T-helper 1 cell treated with Interleukin-12 subunit alpha and Interleukin-12 subunit beta and Interleukin-4 antibody, amounts not matched to agents 30 μg/mL and 1 μg/mL, for 36 hours (primary cell): Measurements from ENCODE around the gene MIGA2.
"Not testable (repeated sequence)": the region's sequence is repeated elsewhere in the genome, so short reads cannot be mapped to it uniquely, and the experiment has no call there.

Experiments
- H3K27ac Mint-ChIP-seq: one replicate; pipeline ENCODE4 v1.8.0; 2021; ENCODE audit warnings: mild to moderate bottlenecking, mixed read lengths
- H3K27me3 Mint-ChIP-seq: one replicate; pipeline ENCODE4 v1.8.0; 2021; ENCODE audit warnings: low read depth, mixed read lengths
- H3K36me3 Mint-ChIP-seq: one replicate; pipeline ENCODE4 v1.8.0; 2021; ENCODE audit warnings: low read depth, mixed read lengths
- H3K4me1 Mint-ChIP-seq: one replicate; pipeline ENCODE4 v1.8.0; 2021; ENCODE audit warnings: low read depth, mixed read lengths
- H3K4me3 Mint-ChIP-seq: one replicate; pipeline ENCODE4 v1.8.0; 2021; ENCODE audit warnings: mild to moderate bottlenecking, moderate library complexity, mixed read lengths
- H3K9me3 Mint-ChIP-seq: one replicate; pipeline ENCODE4 v1.8.0; 2021; ENCODE audit warnings: mixed read lengths

The MIGA2 gene

DNA sequence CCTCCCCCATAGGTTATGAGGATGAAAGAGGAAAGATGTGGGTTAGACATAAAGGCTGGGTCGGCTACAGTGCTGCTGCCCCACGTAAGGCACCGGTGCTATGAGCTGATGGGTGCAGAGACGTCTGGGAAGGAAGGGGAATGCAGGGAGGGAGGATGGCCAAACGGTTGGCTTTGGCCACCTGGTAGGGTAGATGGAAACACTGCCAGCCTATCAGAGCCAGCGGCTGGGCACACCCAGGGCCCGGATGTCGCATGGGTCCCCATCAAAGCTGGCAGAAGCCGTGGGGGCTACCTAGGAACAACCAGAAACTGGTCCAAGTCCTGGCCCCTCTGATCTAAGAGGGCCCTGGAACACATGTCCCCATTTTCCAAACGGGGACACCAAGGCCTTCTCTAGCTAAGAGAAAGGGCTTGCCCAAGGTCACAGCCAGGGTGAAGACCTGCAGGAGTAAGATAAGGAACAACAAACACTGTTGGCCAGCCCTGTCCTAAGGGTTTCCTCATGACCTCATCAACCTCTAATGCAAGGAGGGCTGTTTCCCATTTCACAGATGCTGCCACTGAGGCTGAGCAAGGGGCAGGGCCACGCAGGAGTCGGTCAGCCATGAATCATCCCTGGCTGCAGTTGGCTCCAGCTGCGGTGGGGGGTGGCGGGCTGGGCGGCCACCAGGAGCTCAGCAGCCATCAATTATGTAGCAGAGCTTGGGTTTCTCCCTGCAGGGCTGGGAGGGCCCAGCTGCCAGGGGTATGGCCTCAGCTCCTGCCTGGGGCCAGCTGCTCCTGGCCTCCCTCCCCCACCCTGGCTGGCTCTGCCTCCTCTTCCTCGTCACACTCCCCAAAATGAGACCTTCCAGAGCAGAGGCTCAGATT, 13.2 kb upstream of the MIGA2 start:
- peaks cover 32% of the 10 kb centered on the region for H3K4me1 Mint-ChIP-seq
- peaks cover 4% of the 10 kb centered on the region for H3K36me3 Mint-ChIP-seq
- no peaks in the 10 kb centered on the region for H3K9me3 Mint-ChIP-seq
- H3K4me3 Mint-ChIP-seq: no peak overlapping the region
- H3K27ac Mint-ChIP-seq: no peak overlapping the region
- no peaks in the 10 kb centered on the region for H3K27me3 Mint-ChIP-seq

DNA sequence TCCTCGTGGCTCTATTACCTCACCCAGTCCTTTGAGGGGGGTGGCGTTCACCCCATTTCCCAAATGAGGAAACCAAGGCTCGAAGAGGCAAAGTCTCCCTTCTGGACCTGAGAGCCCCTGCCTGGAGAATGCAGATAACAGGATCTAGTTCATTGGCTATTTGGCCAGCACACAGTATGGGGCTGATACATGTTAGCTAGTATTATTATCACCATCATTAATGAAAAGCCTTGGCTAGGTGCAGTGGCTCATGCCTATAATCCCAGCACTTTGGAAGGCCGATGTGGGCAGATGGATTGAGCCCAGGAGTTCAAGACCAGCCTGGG, 12.6 kb upstream of the MIGA2 start:
- H3K27me3 Mint-ChIP-seq: no peaks in the 10 kb centered on the region
- H3K9me3 Mint-ChIP-seq: no peaks in the 10 kb centered on the region
- H3K27ac Mint-ChIP-seq: no peak overlapping the region
- H3K4me1 Mint-ChIP-seq: peaks cover 32% of the 10 kb centered on the region
- H3K36me3 Mint-ChIP-seq: peaks cover 3% of the 10 kb centered on the region
- H3K4me3 Mint-ChIP-seq: no peak overlapping the region

DNA sequence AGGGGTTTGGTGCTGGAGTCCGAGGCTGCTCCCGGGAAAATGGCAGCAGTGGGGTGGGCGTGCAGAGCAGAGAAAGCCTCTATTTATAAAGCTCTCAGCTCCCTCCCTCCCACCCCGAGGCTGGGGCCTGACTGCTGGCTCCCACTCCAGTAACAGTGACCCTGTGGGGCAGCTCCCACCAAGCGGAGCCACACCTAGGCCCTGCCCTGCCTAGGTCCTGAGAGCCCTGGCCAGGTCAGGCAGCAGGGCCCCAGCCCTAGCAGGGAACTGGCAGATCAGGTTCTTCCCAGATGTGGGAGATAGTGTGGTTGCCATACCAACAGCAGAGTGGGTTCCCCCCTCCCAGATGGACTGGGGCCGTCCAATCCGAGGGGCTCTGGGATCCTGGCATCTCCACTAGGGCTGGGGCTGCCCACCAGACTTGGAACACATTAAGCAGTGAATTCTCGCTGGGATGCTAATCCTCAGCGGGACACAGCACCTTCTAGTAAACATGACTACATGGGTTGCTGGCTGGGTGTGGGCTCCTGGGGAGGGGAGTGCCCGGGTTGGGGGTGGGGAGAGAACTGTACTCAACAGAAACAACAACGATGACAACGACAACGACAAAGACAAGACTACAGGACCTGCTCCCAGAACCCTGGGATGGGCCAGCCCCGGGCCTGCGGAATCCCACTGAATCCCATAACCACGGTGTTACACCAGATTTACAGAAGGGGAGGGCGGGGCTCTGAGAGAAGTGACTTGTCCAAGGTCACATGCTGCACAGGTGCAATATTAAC, 9.8 kb upstream of the MIGA2 start:
- Mint-ChIP-seq H3K4me1 (peaks cover 27% of the 10 kb centered on the region), H3K27me3 (no peaks in the 10 kb centered on the region), H3K9me3 (no peaks in the 10 kb centered on the region), H3K4me3 (peak overlapping the region; percentile 84), H3K36me3 (peaks cover 2% of the 10 kb centered on the region), H3K27ac (peak overlapping the region; percentile 26)

DNA sequence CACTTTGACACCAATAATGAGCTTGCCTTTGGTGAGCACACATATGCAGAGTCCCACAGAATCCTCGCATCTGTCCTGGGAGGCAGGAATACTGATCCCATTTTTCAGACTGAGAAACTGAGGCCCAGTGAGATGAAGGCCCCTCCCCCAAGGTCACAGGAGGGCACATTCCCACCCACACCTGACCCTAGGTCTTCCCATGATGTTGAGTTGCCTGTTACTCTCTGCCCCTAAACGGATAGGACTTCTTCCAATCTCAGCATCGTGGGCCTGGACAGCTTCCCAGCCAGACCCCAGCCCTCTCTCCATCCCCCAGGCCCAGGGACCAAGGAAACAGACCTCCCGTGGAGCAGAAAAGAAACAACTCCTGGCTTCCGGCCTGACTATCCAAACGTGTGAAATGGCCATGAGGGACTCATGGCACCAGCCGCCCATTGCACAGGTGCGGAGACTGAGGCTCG, 9.2 kb upstream of the MIGA2 start:
- Mint-ChIP-seq H3K4me1 (peaks cover 23% of the 10 kb centered on the region), H3K4me3 (peak overlapping the region; percentile 84)

DNA sequence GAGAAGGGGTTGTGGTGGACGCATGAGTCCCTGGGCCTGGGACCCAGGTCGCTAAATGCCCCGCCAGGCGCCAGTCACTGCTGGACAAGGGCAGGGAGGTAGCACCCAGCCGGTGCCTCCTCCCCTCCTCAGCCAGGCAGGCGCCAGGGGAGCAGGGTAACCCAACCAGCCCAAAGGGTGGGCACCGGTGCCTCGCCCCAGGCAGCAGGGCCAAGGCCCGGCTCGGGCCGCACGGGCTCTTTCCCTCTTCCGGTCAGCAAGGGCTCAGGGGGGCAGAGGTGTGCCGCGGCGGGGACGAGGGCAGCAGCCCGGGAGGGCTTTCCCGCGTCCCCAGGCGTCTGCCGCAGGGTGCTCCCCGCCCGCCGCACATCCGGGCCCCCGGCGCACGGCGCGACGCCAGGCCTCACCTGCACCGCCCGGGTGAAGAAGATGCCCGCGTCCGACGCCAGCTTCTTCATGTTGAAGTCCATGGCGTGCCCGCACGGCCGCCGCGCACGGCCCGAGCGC, 8.7 kb upstream of the MIGA2 start:
- Mint-ChIP-seq H3K9me3 (no peaks in the 10 kb centered on the region), H3K27ac (peak overlapping the region; percentile 75), H3K4me1 (peaks cover 20% of the 10 kb centered on the region), H3K27me3 (no peaks in the 10 kb centered on the region), H3K4me3 (peak overlapping the region; percentile 84), H3K36me3 (no peaks in the 10 kb centered on the region)

More for the DNA sequence above, 9.2 kb upstream of the MIGA2 start:
- no peaks in the 10 kb centered on the region for H3K27me3 Mint-ChIP-seq
- H3K9me3 Mint-ChIP-seq: no peaks in the 10 kb centered on the region
- H3K27ac Mint-ChIP-seq: peak overlapping the region; percentile 75
- H3K36me3 Mint-ChIP-seq: no peaks in the 10 kb centered on the region

DNA sequence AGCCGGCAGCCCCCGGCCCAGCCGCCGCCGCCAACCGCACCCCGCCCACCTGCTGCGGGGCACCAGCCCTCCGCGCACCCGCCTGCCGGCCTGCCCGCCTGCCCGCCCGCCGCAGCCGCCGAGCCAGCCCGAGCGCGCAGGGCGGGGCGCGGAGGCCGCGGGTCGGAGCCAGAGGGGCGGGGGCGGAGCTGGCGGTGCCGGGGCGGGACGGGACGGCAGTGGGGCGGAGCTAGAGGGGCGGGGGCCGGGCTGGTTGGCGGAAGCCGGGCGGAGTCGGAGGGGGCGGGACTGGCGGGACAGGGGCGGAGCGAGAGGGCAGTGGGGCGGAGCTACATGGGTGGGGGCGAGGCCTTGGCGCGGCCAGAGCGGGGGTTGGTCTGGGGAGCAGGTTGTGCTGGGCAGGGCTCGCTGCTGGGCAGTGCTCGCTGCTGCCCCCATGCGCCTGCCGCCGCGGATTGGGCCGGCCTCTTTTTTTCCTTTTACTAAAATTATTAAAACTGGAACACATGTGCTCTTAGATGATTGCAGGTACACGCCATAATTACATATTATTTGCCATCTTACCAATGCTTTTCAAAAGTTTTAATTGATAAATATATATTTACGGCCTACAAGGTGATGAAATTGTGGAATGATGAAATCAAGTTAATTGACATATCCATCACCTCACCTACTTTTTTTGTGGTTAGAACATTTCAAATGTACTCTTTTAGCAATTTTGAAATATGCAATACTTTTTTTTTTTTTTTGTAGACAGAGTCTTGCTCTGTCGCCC, 8.0 kb upstream of the MIGA2 start, which contains the start of gene SH3GLB2:
Gene SH3GLB2 (minus strand): TSS at position 140 of the 775 bp plus-strand sequence. CDS start 177 bp downstream, outside the sequence.
- Mint-ChIP-seq H3K4me3 (peak within 1 kb of the TSS; percentile 84), H3K36me3 (no peaks in the 10 kb centered on the region)

DNA sequence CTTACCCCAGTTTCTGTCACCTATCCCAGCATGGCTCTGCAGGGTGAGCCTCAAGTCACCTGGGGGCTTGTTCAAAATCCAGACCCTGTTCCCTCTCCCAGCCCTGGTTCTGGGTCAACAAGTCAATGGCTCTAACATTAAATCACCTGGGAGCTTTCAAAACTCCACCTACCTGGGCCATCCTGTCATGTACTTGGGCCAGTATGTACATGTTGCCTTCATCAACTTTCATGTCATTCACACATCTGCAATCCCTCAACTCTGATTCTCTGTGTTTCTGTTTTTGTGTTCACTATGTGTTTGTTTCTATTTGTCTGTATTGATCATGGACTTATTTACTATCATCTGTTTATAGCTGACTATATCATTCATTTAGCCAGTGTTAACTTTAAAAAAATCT, 6.2 kb upstream of the MIGA2 start:
- Mint-ChIP-seq H3K36me3 (no peaks in the 10 kb centered on the region), H3K4me1 (peaks cover 13% of the 10 kb centered on the region), H3K27ac (no peak overlapping the region), H3K4me3 (peak overlapping the region; percentile 10), H3K27me3 (no peaks in the 10 kb centered on the region), H3K9me3 (no peaks in the 10 kb centered on the region)

More for the DNA sequence above, 8.0 kb upstream of the MIGA2 start, which contains the start of gene SH3GLB2:
- H3K27ac Mint-ChIP-seq: peak within 1 kb of the TSS; percentile 75
- peaks cover 17% of the 10 kb centered on the region for H3K4me1 Mint-ChIP-seq
- no peaks in the 10 kb centered on the region for H3K9me3 Mint-ChIP-seq
- H3K27me3 Mint-ChIP-seq: no peaks in the 10 kb centered on the region

DNA sequence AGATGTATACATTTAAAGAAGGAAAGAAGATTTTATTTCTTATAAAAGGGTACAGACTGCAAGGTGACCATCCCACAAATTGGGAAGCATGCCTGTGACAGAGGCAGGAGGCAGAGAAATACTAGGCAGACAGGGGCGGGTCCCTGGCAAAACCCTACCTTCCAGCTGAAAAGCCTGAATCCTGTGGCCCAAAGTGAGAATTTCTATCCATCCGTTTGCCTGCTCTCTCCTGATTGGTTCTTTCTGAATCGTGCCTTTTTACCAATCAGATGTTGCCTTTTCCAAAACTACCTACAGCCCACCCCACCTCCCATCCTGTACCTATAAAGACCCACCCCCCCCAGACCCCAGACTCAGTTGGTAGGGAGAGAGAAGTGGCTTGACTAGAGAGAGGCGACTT, 4.9 kb upstream of the MIGA2 start:
- no peak overlapping the region for H3K27ac Mint-ChIP-seq
- no peaks in the 10 kb centered on the region for H3K9me3 Mint-ChIP-seq
- no peaks in the 10 kb centered on the region for H3K27me3 Mint-ChIP-seq
- H3K36me3 Mint-ChIP-seq: no peaks in the 10 kb centered on the region
- no peak overlapping the region for H3K4me3 Mint-ChIP-seq
- peaks cover 11% of the 10 kb centered on the region for H3K4me1 Mint-ChIP-seq

DNA sequence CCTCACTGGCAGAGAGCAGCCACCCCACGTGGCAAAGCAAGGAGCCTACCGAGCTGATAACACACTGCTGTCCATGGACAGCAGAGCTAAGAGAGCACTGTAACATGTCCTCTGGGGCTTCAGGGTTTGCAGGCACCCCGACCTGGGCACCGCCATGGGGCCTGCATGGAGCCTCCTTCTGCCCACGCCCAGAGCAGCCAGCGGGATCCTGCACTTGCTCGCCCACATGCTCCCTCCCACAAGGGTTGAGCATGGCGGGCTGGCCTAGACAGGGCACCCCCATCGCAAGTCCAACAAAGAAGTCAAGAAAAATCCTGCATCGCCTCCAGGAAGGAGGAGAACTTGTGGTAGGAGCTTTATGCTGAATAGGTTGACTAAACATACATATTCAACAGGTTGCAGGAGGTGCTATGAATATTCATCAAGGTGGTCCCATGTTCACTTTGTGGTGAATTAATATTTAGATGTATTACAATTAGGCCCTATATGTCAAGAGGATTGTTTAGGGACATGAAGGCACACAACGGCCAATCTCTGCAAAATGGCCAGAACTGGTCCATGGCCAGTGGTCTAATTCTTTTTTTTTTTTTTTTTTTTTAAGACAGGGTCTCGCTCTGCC, 3.8 kb upstream of the MIGA2 start:
- Mint-ChIP-seq H3K4me1 (peaks cover 13% of the 10 kb centered on the region), H3K27me3 (no peaks in the 10 kb centered on the region), H3K4me3 (no peak overlapping the region), H3K36me3 (no peaks in the 10 kb centered on the region), H3K9me3 (no peaks in the 10 kb centered on the region), H3K27ac (no peak overlapping the region)

DNA sequence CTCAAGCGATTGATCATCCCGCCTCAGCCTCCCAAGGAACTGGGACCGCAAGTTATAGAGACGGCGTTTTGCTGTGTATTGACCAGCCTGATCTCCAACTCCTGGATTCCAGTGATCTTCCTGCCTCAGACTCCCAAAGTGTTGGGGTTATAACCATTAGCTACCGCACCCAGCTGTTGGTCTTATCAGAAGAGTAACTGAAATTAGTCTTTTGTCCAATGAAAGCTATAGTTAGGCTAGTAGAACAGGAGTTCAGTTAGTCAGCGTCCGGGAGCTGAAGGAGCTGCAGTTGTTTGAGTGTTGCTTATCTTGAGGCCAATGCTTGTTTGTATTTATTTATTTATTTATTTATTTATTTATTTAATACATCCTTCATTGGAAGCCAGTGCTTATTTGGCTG, 3.2 kb upstream of the MIGA2 start:
- no peaks in the 10 kb centered on the region for H3K27me3 Mint-ChIP-seq
- no peak overlapping the region for H3K4me3 Mint-ChIP-seq
- H3K27ac Mint-ChIP-seq: no peak overlapping the region
- peaks cover 18% of the 10 kb centered on the region for H3K4me1 Mint-ChIP-seq
- H3K9me3 Mint-ChIP-seq: no peaks in the 10 kb centered on the region
- H3K36me3 Mint-ChIP-seq: no peaks in the 10 kb centered on the region

DNA sequence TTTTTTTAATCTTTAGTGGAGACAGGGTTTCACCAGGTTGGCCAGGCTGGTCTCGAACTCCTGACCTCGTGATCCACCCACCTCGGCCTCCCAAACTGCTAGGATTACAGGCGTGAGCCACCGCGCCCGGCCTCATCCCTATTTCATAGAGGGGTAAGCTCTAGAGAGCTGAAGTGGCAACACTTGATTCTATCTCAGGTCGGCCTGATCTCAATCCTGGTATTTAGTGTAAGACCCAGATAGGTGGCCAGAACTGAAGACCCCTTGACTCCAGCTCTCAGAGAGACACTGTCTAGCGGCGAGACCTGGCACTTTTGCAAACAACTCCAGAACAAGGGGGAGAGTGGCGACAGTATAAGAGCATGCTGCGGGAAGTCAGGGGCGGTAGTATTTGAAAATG, 588 bp upstream of the MIGA2 start:
- H3K4me3 Mint-ChIP-seq: peak overlapping the region; percentile 96
- H3K36me3 Mint-ChIP-seq, H3K27me3 Mint-ChIP-seq, H3K9me3 Mint-ChIP-seq: not testable (repeated sequence)
- H3K4me1 Mint-ChIP-seq: peaks cover 25% of the 10 kb centered on the region
- peak overlapping the region; percentile 81 for H3K27ac Mint-ChIP-seq

DNA sequence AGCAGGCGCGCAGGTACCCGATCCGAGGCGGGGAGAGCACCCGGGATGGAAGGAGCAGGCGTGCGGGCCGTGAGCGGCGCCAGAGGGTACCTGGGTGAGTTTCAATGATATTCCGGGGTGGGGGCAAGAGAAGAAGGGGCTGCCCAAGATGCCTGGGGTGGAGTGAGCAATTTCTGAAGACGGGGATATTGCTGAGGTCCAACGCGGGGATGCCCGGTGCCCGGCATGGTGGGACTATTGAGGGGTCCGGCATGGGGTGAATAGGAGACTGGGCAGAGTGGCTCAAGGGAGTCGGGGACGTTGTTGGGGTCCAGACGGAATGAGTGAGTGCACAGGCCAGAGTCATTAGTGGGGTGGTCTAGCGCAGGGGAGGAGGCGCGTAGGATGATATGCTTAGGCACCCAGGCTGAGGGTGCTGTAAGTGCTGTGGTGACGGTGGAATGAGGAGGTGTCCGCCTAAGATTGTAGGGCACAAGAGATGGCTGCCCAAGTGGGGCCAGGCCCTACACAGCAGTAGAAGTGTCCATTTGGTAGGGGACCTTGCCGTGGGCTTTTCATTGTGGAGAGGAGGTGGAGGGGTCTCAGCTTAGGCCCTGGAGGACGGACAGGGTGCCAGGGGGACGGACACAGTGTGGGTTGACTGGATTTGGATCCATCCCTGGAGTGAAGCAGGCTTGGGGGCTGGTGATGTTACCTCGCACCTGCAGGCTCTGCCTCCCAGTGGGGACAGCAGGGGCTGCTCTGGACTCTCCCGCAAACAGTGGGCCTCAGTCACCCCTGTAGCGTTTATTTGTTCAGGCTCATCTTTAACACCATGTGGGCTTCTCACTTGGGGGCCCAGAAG, 719 bp downstream of the MIGA2 start:
- H3K36me3 Mint-ChIP-seq: peaks cover 4% of the 10 kb centered on the region
- H3K4me3 Mint-ChIP-seq: peak overlapping the region; percentile 96
- no peaks in the 10 kb centered on the region for H3K27me3 Mint-ChIP-seq
- peaks cover 25% of the 10 kb centered on the region for H3K4me1 Mint-ChIP-seq
- H3K27ac Mint-ChIP-seq: peak overlapping the region; percentile 81
- H3K9me3 Mint-ChIP-seq: no peaks in the 10 kb centered on the region

DNA sequence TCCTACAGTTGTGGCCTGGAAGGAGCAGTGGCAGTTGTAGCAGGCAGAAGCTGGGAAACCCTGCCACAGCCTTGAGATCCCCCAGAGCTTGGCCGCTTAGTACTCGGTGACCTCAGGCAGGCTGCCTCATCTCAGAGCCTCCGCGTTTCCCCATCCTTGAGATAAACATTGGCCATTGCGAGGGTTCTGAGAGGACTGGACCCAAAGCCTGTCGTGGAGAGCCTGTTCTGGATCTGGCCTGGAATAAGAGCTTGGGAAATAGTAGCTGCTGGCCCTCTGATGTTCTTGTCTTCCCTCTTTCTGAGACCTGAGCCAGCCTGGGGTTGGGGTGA, 1.3 kb downstream of the MIGA2 start:
- H3K27me3 Mint-ChIP-seq: no peaks in the 10 kb centered on the region
- no peak overlapping the region for H3K27ac Mint-ChIP-seq
- peak overlapping the region; percentile 96 for H3K4me3 Mint-ChIP-seq

More for the DNA sequence above, 1.3 kb downstream of the MIGA2 start:
- H3K4me1 Mint-ChIP-seq: peaks cover 25% of the 10 kb centered on the region
- peaks cover 7% of the 10 kb centered on the region for H3K36me3 Mint-ChIP-seq
- no peaks in the 10 kb centered on the region for H3K9me3 Mint-ChIP-seq
